Tibial nerve (tissue), 4 donors: Measurements from ENCODE around the gene LRRC8E. TPM values are rescaled to one million over a fixed set of nuclear protein-coding genes. Genes with fewer than 3 reads are reported as not detected.

Source experiments
- DNase-seq, 2 donors: peaks; one replicate each; pipeline ENCODE4 v3.0.0-alpha.2; 2019; ENCODE audit warnings: low spot score in 2 of 2
- H3K27ac ChIP-seq, 4 donors: fragments of 200-600 bp; sonication (generic) in 3 of 4; one replicate each; pipeline ENCODE4 v1.5.1; 2017 to 2019; ENCODE audit warnings: mild to moderate bottlenecking in 1 of 4
- H3K27me3 ChIP-seq, 2 donors: fragments of 200-600 bp; sonication (generic) in 1 of 2; one replicate each; pipeline versions ENCODE4 v1.5.1 to v1.6.0; 2017 to 2019
- H3K36me3 ChIP-seq, 3 donors: fragments of 200-600 bp; sonication (generic); one replicate each; pipeline ENCODE4 v1.5.1; 2018 to 2019
- H3K4me1 ChIP-seq, 4 donors: fragments of 200-600 bp; sonication (generic) in 3 of 4; one replicate each; pipeline ENCODE4 v1.5.1; 2017 to 2019
- H3K4me3 ChIP-seq, 4 donors: fragments of 200-600 bp; sonication (generic) in 3 of 4; one replicate each; pipeline ENCODE4 v1.5.1; 2017 to 2019; ENCODE audit warnings: mild to moderate bottlenecking in 1 of 4, moderate library complexity in 1 of 4
- H3K9me3 ChIP-seq, 4 donors: fragments of 200-600 bp; sonication (generic) in 3 of 4; one replicate each; pipeline ENCODE4 v1.5.1; 2017 to 2019
- EP300 ChIP-seq, 2 donors: sonication (generic); formaldehyde crosslinking; IDR thresholded peaks; one replicate each; pipeline ENCODE4 v1.6.1; 2017; ENCODE audit warnings: antibody characterized with exemption in 2 of 2, mild to moderate bottlenecking in 1 of 2
- POLR2A ChIP-seq, 2 donors: fragments of 450-650 bp; IDR thresholded peaks; one replicate each; pipeline ENCODE4 v1.6.1; 2017; ENCODE audit warnings: antibody characterized with exemption in 2 of 2, mild to moderate bottlenecking in 2 of 2, moderate library complexity in 2 of 2
- WGBS, 2 donors: methylation state at CpG; one replicate each; pipeline ENCODE4 v1.1.5; 2018; 5-methylcytosine and 5-hydroxymethylcytosine counted together
- total RNA-seq, 4 donors: library from RNA; depleted of rRNA; stranded (reverse); fragments of >200 nt; gene quantifications; one replicate each; pipeline ENCODE4 v1.1.0, GENCODE V29; 2016
- TF ChIP-seq, protein P1 (sequence below), 5 experiments: fragments of 200-600 bp in 3 of 5; fragments of 450-650 bp in 2 of 5; sonication (generic) in 3 of 5; IDR thresholded peaks; one replicate each; pipeline ENCODE4 v1.5.1; 2016 to 2019; ENCODE audit warnings: antibody characterized with exemption in 5 of 5, mild to moderate bottlenecking in 3 of 5, moderate library complexity in 2 of 5

LRRC8E gene
- total RNA-seq, 4 donors from 2014 or later: 0.59 to 1.2 TPM; not detected in 2

DNA sequence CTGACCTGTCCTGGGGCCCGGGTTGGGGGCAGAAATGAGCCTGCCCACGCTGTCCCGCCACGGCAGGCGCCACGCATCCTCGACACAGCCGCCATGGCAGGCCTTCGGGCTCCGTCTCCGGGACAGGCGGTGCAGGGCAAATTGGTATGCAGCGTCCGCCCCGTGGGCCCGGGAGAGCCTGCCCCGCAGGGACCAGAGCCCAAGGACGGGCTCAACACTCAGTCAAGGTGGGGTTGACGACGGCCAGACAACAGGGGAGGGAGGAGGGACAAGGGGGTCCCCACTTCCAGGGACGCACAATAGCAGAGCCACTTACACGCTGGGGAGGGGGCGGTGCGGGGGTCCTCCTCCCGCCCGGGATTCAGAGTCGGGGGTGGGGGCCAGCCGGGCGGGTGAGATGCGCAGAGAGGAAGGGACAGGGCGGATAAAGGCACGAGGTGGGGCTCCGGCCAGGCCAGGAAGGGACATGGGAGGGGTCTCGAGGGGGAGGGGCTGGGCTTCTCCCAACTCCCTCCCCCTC lies 36.4 kb downstream of the LRRC8E start:
- peaks cover 0 to 34% (median 0%) of the 10 kb centered on the region in 3 donors for H3K36me3 ChIP-seq
- no peak overlapping the region for H3K27ac ChIP-seq
- 17 to 41% methylated on average over 19 to 34 of the region's 34 CpGs for WGBS, 2 donors
- H3K9me3 ChIP-seq: no peaks in the 10 kb centered on the region
- TF ChIP-seq EP300 (IDR thresholded peaks at IDR 0.05): no peak
- TF ChIP-seq, protein P1, sequence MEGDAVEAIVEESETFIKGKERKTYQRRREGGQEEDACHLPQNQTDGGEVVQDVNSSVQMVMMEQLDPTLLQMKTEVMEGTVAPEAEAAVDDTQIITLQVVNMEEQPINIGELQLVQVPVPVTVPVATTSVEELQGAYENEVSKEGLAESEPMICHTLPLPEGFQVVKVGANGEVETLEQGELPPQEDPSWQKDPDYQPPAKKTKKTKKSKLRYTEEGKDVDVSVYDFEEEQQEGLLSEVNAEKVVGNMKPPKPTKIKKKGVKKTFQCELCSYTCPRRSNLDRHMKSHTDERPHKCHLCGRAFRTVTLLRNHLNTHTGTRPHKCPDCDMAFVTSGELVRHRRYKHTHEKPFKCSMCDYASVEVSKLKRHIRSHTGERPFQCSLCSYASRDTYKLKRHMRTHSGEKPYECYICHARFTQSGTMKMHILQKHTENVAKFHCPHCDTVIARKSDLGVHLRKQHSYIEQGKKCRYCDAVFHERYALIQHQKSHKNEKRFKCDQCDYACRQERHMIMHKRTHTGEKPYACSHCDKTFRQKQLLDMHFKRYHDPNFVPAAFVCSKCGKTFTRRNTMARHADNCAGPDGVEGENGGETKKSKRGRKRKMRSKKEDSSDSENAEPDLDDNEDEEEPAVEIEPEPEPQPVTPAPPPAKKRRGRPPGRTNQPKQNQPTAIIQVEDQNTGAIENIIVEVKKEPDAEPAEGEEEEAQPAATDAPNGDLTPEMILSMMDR (IDR thresholded peaks at IDR 0.05): no peak
- TF ChIP-seq POLR2A (IDR thresholded peaks at IDR 0.05): no peak
- no peak for DNase-seq
- peaks cover 0 to 82% (median 31%) of the 10 kb centered on the region in 4 donors for H3K4me1 ChIP-seq
- H3K27me3 ChIP-seq: no peaks in the 10 kb centered on the region
- H3K4me3 ChIP-seq: peak overlapping the region in 2 of 4 donors; percentile 26 to 61

DNA sequence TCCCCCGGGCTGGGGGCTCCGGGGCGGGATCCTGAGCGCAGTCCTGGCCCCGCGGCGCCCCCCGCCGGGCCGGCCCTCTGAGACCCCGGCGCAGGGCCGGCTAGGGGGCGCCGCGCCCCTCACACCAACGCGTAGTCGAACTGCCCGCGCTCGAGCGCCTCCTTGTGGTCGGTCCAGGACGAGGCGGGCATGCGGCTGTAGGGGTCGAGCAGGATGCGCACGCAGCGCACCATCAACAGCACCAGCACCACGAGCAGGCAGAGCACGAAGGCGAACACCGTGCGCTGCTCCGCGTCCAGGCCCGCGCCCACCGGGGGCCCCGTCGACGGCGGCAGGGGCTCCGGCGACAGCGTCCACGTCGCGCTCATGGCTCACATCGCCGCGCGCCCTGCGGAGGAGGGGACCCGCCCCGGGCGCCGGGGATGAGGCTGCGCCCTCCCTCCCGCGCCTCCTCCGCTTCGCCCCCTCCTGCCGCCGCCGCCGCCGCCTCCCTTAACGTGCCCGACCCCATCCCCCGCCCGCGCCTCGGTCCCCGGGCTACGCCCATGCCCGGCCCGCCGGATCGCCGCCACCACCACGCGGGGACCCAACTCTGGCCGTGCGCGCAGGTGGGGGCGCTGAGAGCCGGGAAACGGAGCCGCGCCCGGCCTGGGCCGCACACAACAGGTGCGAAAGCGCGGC lies 37.0 kb downstream of the LRRC8E start:
- 1 to 4% methylated on average over 5 to 33 of the region's 98 CpGs for WGBS, 2 donors
- Histone ChIP-seq H3K27ac (no peak overlapping the region), H3K4me1 (peaks cover 0 to 82% (median 32%) of the 10 kb centered on the region in 4 donors), H3K9me3 (no peaks in the 10 kb centered on the region), H3K4me3 (peak overlapping the region in 3 of 4 donors; percentile 26 to 61 (median 35)), H3K36me3 (peaks cover 0 to 38% (median 0%) of the 10 kb centered on the region in 3 donors), H3K27me3 (no peaks in the 10 kb centered on the region)
- DNase-seq: peak in 1 of 2 donors; percentile 59
- TF ChIP-seq POLR2A (IDR thresholded peaks at IDR 0.05): no peak
- TF ChIP-seq, protein P1 (IDR thresholded peaks at IDR 0.05): peak; percentile 68 to 84 (median 81)

DNA sequence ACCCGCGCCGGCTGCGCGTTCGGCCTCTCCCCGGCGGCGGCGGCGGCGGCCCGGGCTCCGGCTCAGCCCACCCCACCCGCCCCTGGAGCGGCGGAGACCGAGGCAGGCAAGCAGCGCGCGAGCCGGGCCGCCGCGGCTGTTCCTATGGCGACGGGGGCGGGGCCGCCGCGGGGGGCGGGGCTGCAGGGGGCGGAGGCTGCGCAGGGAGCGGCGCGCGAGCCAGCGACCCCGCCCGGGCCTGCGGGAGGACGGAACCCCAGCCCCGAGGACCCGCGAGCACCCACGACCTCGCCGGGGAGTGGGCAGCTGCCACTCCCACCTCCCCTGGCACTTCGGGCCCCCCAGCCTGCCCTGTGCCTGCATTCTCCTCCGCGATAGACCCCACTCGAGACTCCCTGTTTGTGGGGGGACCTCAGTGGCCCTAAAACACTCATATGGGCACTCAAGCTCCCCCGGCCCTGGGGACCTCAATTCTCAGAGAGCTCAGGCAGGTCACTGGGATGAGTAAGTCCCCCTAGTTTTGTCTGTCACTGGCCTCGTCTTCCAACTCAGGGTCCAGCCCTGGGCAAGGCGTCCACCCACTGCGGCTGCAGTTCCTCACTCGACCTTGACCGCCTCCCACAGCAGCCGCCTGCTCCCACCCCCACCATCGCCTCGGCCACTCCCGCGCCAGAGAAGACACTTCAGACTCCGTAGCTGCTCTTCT lies 37.9 kb downstream of the LRRC8E start, which contains the start of gene CTXN1:
Gene CTXN1, minus strand, starts transcription at position 115 of the 706 bp plus-strand sequence. CDS start 597 bp downstream, outside the sequence.
- WGBS, 2 donors: 20 to 25% methylated on average over 15 to 19 of the region's 65 CpGs
- no peaks in the 10 kb centered on the region for H3K27me3 ChIP-seq
- peaks cover 0 to 78% (median 32%) of the 10 kb centered on the region in 4 donors for H3K4me1 ChIP-seq
- H3K9me3 ChIP-seq: no peaks in the 10 kb centered on the region
- peak within 1 kb of the TSS in 2 of 4 donors; percentile 32 to 71 for H3K27ac ChIP-seq
- H3K36me3 ChIP-seq: peaks cover 1 to 47% (median 2%) of the 10 kb centered on the region in 3 donors
- no peak for TF ChIP-seq POLR2A (IDR thresholded peaks at IDR 0.05)
- TF ChIP-seq EP300 (IDR thresholded peaks at IDR 0.05): no peak
- TF ChIP-seq, protein P1 (IDR thresholded peaks at IDR 0.05): no peak
- H3K4me3 ChIP-seq: peak within 1 kb of the TSS; percentile 35 to 61 (median 36)
- DNase-seq: peak; percentile 58 to 64

DNA sequence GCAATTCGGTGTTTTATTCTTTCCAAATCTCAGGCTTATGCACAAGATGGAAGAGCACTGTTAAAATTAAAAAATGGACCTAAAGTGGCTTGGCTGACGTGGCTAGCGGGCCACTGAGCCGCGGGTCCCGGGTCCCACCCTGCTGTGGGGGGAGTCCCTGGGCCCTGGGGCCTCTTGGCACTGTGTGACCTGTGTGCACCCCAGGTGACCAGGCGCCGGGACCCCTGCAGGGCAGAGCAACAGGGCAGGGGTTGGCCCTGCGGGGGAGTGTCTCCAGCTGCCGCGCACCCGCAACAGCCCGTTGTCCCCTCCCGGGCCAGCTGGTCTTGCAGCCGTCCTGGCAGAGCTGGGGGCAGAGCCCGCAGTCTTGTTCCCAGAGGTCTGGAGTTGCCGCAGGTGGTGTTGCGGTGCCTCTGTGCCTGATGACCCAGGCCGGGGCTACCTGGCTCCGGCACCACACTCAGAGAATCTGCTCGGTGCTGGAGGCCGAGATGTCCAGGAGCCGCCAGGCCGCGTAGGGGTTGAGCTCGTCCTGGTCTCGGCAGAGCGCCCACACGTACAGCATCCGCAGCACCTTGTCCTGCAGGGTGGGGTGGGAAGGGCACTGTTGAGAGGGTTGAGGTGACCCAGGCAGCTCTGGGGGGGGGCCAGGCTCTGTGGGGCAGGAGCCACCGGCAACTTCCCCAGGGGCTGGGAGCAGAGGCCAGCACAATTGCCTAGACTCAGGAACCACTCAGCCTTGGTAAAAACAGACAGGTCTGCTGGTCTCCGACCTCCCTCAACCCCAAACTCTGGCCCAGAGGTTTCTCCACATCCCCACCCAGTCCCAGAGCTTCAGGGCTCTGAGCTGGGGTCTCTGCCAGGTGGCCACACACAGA lies 38.7 kb downstream of the LRRC8E start:
- H3K27ac ChIP-seq: peak overlapping the region in 2 of 4 donors; percentile 84 to 87
- WGBS, 2 donors: 80 to 82% methylated on average over 29 to 30 of the region's 32 CpGs
- peaks cover 0 to 70% (median 24%) of the 10 kb centered on the region in 4 donors for H3K4me1 ChIP-seq
- TF ChIP-seq POLR2A (IDR thresholded peaks at IDR 0.05) (no peak), EP300 (IDR thresholded peaks at IDR 0.05) (no peak)
- TF ChIP-seq, protein P1 (IDR thresholded peaks at IDR 0.05): no peak
- peaks cover 2 to 52% (median 9%) of the 10 kb centered on the region in 3 donors for H3K36me3 ChIP-seq
- DNase-seq: no peak
- no peaks in the 10 kb centered on the region for H3K27me3 ChIP-seq
- H3K4me3 ChIP-seq: no peak overlapping the region
- H3K9me3 ChIP-seq: no peaks in the 10 kb centered on the region
